Central memory CD4-positive, alpha-beta T cell (primary cell): ENCODE measurements around the gene SHISA6.
"Not testable (repeated sequence)": the region's sequence is repeated elsewhere in the genome, so short reads cannot be mapped to it uniquely, and the experiment has no call there.

Source experiments
- DNase-seq: peaks from one replicate; pipeline ENCODE4 v3.0.0; 2022

The SHISA6 gene

DNA sequence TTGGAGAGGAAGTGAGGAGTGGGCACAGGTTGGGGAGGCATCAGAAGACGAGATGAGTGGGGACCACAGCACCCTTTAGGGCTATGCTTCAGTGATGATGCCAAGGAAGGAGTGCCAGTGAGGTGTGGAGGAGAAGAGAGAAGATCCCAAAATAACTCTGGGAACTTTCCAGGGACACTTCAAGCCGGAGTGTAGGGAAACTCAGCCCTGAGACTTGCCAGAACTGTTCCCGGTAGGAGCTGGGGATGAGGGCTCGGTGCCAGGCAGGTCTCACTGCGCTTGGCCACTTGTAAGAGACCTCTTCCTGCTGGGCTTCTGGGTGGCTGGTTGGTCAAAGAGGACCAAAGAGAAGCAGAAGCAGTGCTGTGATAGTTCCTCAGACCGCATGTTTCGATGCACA lies 63.6 kb downstream of the SHISA6 start:
- DNase-seq, result no peak

GRCh38 chr17:11305524-11305923 lies 64.5 kb downstream of the SHISA6 start:
- no peak for DNase-seq

DNA sequence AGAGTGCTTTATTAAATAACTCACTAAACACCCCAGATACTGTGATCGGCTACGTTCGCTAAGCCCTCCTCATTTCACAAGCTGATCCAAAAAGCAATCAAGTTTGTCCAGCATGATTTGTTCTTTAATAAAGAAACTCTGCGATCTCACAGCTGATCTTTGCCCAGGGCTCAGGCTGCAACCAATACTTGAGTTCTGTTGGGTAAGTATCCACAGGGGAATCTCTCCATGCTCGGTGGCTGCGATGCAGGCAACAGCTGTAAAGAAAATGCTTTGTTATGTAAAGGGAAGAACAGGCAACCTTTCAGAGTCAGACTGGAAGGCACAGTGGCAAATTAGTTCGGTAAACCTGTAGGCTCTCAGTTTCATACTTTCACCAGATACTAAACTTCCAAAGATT lies 67.5 kb downstream of the SHISA6 start:
- no peak for DNase-seq

DNA sequence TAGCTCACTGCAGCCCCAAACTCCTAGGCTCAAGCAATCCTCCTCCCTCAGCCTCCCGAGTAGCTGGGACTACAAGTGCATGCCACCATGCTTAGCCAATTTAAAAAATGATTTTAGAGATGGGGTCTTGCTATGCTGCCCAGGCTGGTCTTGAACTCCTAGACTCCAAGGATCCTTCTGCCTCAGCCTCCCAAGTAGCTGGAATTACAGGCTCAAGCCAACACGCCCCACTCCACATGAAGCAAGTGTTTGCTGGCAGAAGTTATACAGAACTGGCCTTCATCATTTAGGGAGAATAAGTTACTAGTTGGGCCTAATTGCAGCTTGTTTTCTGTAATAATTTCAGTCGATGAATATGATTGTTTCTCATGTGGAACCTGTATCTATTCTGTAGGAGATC lies 68.0 kb downstream of the SHISA6 start:
- DNase-seq, result no peak

DNA sequence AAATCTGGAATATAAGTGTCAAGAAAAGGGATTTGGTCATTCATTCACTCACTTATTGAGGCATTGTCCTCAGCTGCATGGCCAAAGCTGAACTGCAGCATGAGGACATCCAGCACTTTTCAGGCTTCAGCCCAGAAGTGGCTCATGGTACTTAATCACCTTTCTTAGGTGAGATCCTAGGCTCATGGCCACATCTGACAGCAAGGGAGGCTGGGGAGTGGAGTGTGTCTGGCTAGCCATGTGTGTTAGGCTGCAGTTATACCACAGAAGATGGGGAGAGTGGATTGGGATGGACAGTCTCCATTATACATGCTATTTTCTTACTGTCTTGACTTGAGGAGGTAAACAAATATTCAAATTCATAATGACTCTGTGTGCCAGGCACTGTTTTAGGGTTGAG lies 68.8 kb downstream of the SHISA6 start:
- DNase-seq, result no peak

DNA sequence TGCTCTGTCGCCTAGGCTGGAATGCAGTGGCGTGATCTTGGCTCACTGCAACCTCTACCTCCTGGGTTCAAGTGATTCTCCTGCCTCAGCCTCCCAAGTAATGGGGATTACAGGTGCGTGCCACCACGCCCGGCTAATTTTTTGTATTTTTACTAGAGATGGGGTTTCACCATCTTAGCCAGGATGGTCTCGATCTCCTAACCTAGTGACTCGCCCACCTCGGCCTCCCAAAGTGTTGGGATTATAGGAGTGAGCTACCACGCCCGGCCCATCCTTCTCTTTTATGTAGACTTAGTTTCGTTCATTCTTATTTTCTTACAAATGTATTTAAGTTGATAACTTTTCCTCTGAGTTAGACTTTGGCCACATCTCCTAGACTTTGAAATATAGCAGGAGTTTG lies 75.4 kb downstream of the SHISA6 start:
- DNase-seq, result not testable (repeated sequence)

- no peak for DNase-seq
Observed at GRCh38 chr17:11318207-11318606, 77.2 kb downstream of the SHISA6 start.

GRCh38 chr17:11319894-11320293 lies 78.9 kb downstream of the SHISA6 start:
- DNase-seq, result no peak

GRCh38 chr17:11324021-11324420 lies 83.0 kb downstream of the SHISA6 start:
- DNase-seq, result no peak

GRCh38 chr17:11324846-11325420 lies 83.9 kb downstream of the SHISA6 start:
- DNase-seq, result no peak

- DNase-seq, result no peak
Observed at GRCh38 chr17:11326492-11326891, 85.5 kb downstream of the SHISA6 start.

- no peak for DNase-seq
Observed at GRCh38 chr17:11328770-11329169, 87.8 kb downstream of the SHISA6 start.

DNA sequence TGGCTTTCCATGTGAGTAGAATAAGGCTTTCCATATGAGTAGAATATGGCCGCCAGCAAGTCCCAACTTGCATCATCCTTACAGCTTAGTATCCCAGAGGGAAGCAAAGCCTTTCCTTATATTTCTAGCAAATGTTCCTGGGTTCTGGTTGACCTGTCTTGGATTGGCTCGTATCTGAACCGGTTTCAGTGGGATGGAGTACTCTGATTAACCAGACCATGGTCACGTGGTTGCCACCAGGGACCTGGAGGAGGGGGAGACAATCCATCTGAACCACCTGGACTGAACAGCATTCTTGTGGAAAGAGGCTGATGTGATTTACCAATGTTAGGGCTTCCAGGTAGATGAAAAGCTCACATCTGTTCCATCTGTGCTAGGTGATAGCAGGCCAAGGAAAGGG lies 89.0 kb downstream of the SHISA6 start:
- no peak for DNase-seq

DNA sequence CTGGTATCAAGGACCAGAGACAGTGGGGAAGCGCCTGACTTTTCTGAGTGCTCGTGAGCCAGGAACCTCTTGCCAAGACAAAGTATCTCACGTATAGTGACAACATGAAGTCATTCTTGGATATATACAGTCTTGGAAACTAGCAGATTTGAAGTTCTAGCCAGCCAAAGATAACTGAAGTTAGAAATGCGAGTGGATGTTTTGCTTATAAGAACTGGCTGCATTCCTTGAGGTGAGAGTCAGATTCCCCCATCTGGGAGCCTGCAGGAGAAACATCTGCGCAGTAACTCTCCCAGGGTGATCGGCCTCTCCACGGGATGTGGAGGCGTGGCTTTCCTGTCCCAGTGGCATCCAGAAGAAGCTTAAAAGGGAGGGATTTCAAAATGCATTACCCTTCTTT lies 89.8 kb downstream of the SHISA6 start:
- no peak for DNase-seq

DNA sequence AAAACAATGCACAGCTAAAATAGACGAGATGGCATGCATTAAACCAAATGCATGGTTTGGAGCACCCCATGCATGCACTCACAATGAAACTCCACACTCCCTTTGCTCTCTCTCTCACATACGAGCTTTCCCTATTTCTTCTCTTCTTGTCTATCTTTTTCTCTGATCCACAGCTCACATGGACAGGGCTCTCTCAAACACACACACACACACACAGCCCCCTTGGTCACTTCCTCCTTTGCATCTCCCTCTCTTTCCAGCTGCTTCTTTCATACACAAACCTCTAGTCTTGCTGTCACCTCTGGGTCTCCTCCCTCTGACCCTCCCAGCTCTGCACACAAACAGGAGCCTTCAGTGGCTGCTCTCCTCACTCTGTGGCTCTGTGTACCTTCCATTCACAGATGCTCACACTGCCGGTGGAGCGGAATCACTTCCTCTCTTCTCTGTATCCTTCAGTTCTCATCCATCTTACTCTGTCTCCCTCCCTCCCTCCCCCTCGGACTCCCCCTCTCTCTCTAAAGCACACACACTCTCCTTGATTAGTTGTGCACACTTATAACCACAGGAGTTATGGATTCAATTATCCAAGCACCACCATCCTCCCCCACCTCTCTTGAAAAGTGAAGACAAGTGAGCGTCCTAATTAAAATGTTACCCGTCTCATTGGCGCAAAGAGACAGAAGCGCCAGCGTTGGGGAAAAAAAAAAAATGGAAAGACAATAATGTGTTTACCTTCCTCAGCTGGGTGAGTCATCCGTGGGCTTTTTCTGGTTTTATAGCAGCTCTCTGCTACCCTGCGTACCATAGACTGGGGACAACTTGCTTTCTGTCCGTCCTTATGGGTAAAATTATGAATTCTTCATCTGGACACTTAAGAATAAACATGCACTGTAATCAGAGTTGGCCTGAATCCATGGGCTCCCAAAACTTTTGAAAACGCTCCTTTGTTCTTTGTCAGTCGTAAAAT lies 90.8 kb downstream of the SHISA6 start:
- DNase-seq, result no peak

DNA sequence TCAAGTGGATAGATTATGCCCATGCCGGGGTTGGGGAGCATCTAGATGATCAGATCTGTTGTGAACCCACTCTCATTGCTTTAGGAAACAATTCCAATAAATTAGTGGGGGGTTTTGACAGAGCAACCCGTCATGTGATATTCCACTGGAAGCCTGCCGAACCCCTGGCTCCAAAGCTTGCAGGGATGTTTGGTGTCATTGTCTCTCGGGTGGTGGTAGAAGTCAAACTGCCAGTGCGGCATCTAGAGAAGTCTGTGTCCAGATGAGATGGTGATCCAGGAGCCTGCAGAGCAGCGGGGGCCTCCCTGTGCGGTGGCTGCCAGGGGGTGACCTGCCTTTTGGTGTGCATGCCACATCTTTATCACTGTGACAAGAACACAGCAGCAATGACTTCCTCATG lies 91.7 kb downstream of the SHISA6 start:
- DNase-seq, result no peak

DNA sequence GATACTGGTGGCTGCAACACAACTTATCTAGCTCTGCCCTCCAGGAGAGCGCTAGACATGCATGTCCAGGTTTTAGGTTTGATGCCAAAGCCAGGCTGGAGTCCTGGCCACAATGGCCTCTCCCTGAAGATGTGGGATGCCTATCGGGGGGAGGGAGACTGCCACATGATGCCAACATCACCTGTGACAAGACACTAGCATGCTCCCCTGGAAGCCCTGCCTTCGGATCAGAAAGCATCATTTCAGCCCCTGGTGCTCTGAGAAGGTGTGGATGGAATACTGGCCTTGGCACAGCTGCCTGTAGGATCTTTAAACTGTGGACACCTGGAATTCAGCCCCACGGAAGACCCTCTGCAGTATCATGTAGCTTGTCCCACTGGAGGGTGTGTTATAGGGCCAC lies 93.5 kb downstream of the SHISA6 start:
- DNase-seq, result no peak

DNA sequence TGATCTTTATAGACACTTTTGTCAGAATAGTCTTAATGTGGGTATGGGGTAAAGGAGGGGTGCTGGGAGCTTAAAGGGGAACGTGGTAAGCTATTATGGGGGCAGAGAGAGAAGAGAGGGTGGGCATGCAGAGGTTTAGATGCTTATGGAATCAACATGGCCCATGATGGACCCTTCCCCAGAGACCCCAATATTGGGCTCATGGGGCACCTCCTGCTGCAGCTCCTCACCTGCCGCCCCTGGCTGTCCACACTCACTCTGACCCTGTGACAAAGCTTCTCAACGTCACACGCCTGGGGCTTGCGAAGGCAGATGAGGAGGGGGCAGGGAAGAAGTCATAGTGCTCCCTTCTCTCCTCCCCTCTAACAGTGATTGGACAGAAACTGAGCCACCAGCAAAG lies 95.3 kb downstream of the SHISA6 start:
- DNase-seq, result no peak

- no peak for DNase-seq
Observed at GRCh38 chr17:11340803-11341202, 99.8 kb downstream of the SHISA6 start.

- DNase-seq, result no peak
Observed at GRCh38 chr17:11342138-11342537, 101.1 kb downstream of the SHISA6 start.

- DNase-seq, result no peak
Observed at GRCh38 chr17:11349106-11349505, 108.1 kb downstream of the SHISA6 start.

- DNase-seq, result no peak
Observed at GRCh38 chr17:11351479-11351878, 110.5 kb downstream of the SHISA6 start.

- no peak for DNase-seq
Observed at GRCh38 chr17:11353601-11354000, 112.6 kb downstream of the SHISA6 start.

- DNase-seq, result no peak
Observed at GRCh38 chr17:11356371-11356770, 115.4 kb downstream of the SHISA6 start.
